HUES64 (cell line): Measurements from ENCODE around the gene TBXA2R.
A peak's percentile ranks its signal among the peaks of the same experiment; 100 is the strongest.

Source experiments
- H3K27ac ChIP-seq: 2 replicates; pipeline ENCODE4 v1.7.0; 2013; ENCODE audit warnings: low read depth, low read length, inconsistent platforms
- H3K27me3 ChIP-seq: 2 replicates; pipeline ENCODE4 v1.6.1; 2013; ENCODE audit warnings: mild to moderate bottlenecking, low read length; ENCODE audit not compliant: insufficient read depth
- H3K36me3 ChIP-seq: 2 replicates; pipeline ENCODE4 v1.6.1; 2013; ENCODE audit warnings: mild to moderate bottlenecking, low read length; ENCODE audit not compliant: insufficient read depth
- H3K4me1 ChIP-seq: 2 replicates; pipeline ENCODE4 v1.6.1; 2013; ENCODE audit warnings: mild to moderate bottlenecking, low read length, moderate library complexity; ENCODE audit not compliant: insufficient read depth
- H3K4me3 ChIP-seq: 2 replicates; pipeline ENCODE4 v1.5.1; 2013; ENCODE audit warnings: mild to moderate bottlenecking, low read length, moderate library complexity
- H3K9ac ChIP-seq: 2 replicates; pipeline ENCODE4 v1.6.1; 2013; ENCODE audit warnings: mild to moderate bottlenecking, low read depth, low read length
- H3K9me3 ChIP-seq: 2 replicates; pipeline ENCODE4 v1.6.1; 2013; ENCODE audit warnings: low read depth, low read length; ENCODE audit not compliant: insufficient read depth
- WGBS: fragments of 150-250, 120-280 bp; methylation state at CpG from one replicate; pipeline ENCODE4 v1.1.7; 2013; ENCODE audit warnings: missing lambda C conversion rate; 5-methylcytosine and 5-hydroxymethylcytosine counted together

The TBXA2R gene

DNA sequence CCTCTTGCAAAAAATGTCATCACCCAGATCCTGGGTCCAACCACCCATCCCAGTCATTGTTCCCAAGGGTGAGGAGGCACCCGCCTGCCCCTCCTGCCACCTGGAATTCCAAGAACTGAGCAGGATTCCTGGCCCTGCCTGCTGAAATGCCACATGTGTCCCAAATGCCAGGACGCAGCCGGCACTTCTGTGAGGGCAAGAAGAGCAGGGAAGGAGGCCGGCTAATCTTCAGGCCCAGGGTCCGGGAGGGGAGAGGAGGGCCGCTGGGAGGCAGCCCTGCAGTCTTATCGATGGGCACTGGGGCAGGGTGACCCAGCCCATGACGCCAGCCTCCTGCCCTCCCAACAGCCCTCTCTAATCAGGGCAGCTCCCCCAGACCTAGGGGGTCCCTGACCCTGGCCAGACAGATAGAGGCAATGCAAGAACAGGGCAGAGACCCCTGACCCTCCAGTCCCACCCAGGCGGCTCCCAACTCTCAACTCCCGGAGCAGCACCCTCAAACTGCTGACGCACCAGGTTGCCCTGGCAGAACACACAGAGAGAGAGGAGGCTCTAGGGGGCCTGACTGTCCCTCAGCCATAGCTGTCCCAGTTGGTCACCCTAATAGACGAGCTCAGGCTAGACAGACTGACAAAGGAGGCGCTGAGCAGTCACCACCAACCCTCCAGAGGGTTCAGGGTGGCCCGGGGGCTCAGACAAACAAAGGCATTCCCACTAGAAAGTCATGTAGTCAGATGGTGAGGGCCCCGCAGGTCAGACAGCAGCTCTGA is 50.8 kb downstream of the TBXA2R start:
- no peaks in the 10 kb centered on the region for H3K4me1 ChIP-seq
- 91% methylated on average over 15 of the region's 15 CpGs for WGBS
- H3K9me3 ChIP-seq: no peaks in the 10 kb centered on the region
- H3K4me3 ChIP-seq: peak overlapping the region; percentile 94; the same call in 1 of the 2 replicates
- no peak overlapping the region for H3K9ac ChIP-seq
- no peaks in the 10 kb centered on the region; the same call in none of the 2 replicates for H3K27me3 ChIP-seq
- H3K27ac ChIP-seq: no peak overlapping the region
- H3K36me3 ChIP-seq: 0 out of 2 replicates have a peak, but pooled peaks cover 3% of the 10 kb centered on the region

DNA sequence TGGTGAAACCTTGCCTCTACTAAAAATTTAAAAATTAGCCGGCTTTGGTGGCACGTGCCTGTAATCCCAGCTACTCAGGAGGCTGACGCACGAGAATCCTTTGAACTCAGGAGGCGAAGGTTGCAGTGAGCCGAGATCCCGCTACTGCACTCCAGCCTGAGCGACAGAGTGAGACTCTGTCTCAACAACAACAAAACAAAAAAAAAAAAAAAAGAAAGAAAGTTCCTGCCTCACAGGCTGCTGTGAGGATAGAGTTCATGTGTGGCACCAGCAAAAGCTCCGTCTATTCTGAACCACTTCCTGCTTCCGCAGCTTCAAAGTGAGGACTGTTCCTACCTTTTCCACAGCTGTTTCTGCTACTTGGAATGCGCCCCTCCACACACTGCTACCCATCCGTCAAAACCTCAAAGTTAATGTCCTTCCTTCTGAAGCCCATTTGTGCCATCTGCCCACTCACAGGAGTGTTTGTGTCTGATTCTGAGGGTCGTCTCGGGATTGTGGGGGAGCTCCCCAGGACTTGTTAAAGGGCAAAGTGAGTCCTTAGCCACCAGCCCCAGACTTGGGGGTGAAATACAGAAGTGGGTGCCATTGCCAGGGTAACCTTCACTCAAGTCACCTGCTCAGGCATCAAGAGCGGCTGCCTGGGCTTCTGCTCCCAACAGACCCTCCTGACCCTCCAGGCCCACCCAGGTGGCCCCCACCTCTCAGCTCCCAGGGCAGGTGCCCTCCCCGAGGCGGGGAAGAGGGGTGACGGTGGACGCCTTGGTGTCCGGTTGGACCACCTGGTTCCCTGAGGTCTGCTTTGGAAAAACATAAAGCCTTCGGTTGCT is 52.2 kb downstream of the TBXA2R start:
- H3K4me3 ChIP-seq: no peak overlapping the region
- no peaks in the 10 kb centered on the region for H3K9me3 ChIP-seq
- H3K27ac ChIP-seq: no peak overlapping the region
- no peaks in the 10 kb centered on the region; the same call in none of the 2 replicates for H3K27me3 ChIP-seq
- H3K9ac ChIP-seq: no peak overlapping the region
- WGBS: 92% methylated on average over 20 of the region's 21 CpGs
- H3K36me3 ChIP-seq: 0 out of 2 replicates have a peak, but pooled peaks cover 4% of the 10 kb centered on the region
- H3K4me1 ChIP-seq: no peaks in the 10 kb centered on the region

DNA sequence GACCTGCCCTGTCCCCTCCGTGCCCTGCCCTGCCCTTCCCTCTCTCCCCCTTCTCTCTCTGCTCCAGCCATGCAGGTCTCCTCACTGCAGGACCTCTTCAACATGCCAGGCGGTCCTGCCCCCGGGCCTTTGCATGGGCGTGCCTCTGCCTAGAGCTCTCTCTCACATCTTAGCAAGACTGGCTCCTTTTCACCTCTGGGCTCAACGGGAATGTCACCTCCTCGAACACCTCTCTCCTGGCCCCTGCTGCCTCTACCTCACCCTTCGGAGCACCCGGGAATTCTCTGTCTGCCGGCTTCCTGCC is 54.9 kb downstream of the TBXA2R start:
- Histone ChIP-seq H3K9me3 (no peaks in the 10 kb centered on the region), H3K9ac (no peak overlapping the region), H3K36me3 (peaks cover 9% of the 10 kb centered on the region; the same call in 1 of the 2 replicates), H3K27ac (no peak overlapping the region), H3K27me3 (no peaks in the 10 kb centered on the region; the same call in none of the 2 replicates), H3K4me3 (no peak overlapping the region), H3K4me1 (no peaks in the 10 kb centered on the region)
- WGBS: 85% methylated on average over 9 of the region's 9 CpGs

DNA sequence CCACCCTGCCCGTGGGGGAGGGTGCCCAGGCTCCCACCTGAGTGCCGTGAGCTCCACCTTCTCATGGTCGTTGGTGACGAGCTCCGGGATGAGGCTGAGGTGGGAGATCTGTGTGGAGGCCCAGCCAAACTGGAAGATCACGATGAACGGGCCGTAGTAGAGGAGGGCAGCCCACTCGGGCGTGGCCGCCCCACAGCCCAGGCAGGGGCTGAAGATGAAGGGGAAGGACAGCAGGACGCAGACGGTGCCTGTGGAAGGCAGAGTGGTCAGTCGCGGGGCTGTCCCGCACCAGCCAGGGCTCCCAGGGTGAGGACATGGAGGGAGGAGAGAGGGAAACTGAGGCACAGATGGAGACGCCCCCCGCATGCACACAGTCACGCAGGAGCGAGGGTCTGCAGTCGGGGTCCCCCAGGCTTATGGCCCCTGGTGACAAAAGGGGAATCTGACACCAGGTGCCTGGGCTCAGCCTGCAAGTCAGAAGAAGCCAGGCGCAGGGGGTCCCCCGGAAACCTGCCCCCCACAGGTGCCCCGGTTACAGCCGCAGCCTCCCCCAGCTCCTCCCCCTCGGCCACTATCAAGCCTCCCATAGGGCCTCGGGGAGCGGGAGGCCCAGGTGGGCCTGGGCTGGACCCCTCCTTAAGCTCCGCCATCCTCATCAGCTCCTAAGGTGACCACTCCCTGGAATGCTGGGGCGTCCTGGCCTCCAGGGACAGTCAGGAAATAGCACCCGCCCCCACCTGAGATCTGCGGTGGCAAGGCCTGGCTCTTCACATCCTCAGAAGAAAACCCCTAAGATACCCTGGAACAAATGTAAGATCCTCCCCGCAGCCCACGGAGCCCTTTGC is 55.5 kb downstream of the TBXA2R start:
- Histone ChIP-seq H3K9me3 (no peaks in the 10 kb centered on the region), H3K27me3 (no peaks in the 10 kb centered on the region; the same call in 1 of the 2 replicates), H3K4me3 (no peak overlapping the region), H3K27ac (no peak overlapping the region), H3K4me1 (no peaks in the 10 kb centered on the region), H3K9ac (no peak overlapping the region), H3K36me3 (peaks cover 9% of the 10 kb centered on the region; the same call in 1 of the 2 replicates)
- 94% methylated on average over 33 of the region's 34 CpGs for WGBS

DNA sequence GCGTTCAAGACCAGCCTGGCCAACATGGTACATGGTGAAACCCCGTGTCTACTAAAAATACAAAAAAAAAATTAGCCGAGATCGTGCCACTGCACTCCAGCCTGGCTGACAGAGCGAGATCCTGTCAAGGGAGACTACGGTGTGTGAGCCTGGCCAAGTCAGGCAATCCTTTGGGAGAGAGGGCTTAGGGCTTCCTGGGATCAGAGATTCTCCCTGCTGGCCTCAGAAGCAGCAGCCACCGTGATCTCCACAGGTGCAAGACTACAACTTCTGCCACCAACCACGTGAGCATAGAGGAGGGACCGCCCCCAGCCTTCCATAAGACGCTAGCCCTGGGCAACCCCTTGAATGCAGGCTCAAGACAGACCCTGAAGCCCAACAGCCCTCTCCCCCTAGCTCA is 56.9 kb downstream of the TBXA2R start:
- no peaks in the 10 kb centered on the region for H3K4me1 ChIP-seq
- H3K27me3 ChIP-seq: no peaks in the 10 kb centered on the region
- 89% methylated on average over 10 of the region's 10 CpGs for WGBS
- H3K36me3 ChIP-seq: peaks cover 15% of the 10 kb centered on the region
- H3K9ac ChIP-seq: no peak overlapping the region
- no peak overlapping the region for H3K27ac ChIP-seq
- no peaks in the 10 kb centered on the region for H3K9me3 ChIP-seq
- H3K4me3 ChIP-seq: no peak overlapping the region

DNA sequence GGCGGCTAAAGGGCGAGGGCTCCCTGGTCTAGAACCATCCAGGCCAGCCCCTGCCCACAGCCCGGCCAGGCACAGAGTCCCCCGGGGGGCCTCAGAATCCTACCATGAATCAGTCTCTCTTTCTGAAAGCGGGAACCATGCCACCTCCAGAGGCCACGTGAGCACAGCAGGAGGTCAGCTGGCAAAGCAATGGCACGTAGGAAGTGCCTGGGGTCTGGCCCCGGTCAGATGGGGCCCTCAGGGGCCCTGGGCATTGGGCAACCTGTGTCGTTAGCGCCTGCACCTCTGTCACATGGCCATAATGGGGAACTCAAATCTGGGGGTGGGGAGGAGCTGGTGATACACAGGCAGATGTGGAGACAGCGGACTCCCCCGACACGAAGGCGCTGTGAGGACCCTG is 58.1 kb downstream of the TBXA2R start:
- Histone ChIP-seq H3K4me3 (no peak overlapping the region), H3K36me3 (peaks cover 19% of the 10 kb centered on the region), H3K27ac (no peak overlapping the region), H3K9me3 (no peaks in the 10 kb centered on the region), H3K4me1 (no peaks in the 10 kb centered on the region), H3K27me3 (no peaks in the 10 kb centered on the region), H3K9ac (no peak overlapping the region)
- 90% methylated on average over 14 of the region's 14 CpGs for WGBS

DNA sequence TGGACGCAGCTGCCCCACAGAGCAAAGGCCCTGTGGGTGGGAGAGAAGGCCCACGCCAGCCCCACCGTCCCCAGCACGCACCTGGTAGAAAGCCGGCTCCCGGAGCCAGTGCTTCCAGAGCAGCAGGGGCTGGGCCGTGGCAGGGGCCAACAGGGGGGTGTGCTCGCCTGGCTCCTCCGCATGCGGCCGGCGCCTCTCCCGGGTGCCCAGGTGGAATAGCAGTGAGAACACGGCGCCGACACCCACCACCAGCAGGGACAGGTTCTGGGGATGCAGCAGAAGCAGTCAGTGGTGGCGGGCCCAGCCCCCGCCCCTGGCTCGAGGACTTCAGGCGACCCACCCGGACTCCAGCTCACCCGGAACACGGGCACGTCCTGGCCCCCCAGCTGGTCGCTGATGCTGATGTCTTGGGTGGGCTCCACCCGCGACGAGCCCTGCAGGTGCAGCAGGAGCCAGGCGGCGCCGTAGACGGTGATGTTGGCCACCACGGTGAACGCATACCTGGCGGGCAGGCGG is 58.9 kb downstream of the TBXA2R start:
- H3K9ac ChIP-seq: no peak overlapping the region
- 93% methylated on average over 36 of the region's 36 CpGs for WGBS
- H3K4me1 ChIP-seq: no peaks in the 10 kb centered on the region
- H3K9me3 ChIP-seq: no peaks in the 10 kb centered on the region
- H3K4me3 ChIP-seq: no peak overlapping the region
- H3K36me3 ChIP-seq: peaks cover 19% of the 10 kb centered on the region
- H3K27me3 ChIP-seq: no peaks in the 10 kb centered on the region
- no peak overlapping the region for H3K27ac ChIP-seq

DNA sequence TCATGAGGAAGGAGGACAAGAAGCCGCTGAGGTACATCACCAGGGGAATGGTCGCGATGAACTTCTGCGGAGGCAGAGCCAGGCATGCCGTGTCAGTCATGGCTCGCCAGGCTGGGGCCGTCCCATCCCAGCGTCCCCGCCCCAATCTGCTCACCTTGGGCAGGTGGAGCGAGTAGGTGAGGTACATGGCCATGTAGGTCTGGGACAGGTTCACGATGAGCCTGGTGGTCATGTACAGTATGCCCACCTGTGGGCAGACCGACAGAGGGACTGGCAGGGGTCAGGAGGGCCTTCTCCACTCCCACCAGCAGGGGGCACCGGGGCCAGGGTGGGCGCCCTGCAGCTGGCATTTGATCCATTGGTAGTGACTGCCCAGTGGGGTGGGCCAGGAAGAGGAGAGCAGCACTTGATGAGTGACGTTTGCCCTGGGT is 59.4 kb downstream of the TBXA2R start:
- WGBS: 90% methylated on average over 15 of the region's 15 CpGs
- Histone ChIP-seq H3K27ac (no peak overlapping the region), H3K36me3 (peaks cover 19% of the 10 kb centered on the region), H3K9me3 (no peaks in the 10 kb centered on the region), H3K4me1 (no peaks in the 10 kb centered on the region), H3K4me3 (no peak overlapping the region), H3K9ac (no peak overlapping the region), H3K27me3 (no peaks in the 10 kb centered on the region)

DNA sequence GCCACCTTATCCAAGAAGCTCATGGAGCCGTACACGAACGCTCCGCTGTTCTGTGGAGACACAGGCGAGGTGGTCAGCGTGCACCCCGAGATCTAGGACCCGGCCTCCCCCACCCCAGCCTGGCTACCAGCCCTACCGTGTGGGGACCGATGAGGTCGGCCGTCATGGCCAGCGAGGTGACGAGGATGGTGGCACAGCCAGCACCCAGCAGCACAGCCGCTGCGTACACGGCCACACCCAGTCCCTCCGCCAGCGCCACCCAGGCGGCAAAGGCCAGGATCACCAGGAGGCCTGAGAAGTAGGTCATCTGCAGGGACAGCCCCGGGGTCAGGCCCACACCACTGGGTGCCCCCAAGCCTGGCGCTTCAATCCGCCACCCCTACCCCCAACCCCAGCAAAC is 60.6 kb downstream of the TBXA2R start:
- Histone ChIP-seq H3K27me3 (no peaks in the 10 kb centered on the region), H3K9me3 (no peaks in the 10 kb centered on the region), H3K36me3 (peaks cover 21% of the 10 kb centered on the region), H3K9ac (no peak overlapping the region), H3K4me3 (no peak overlapping the region), H3K27ac (no peak overlapping the region), H3K4me1 (no peaks in the 10 kb centered on the region)
- WGBS: 97% methylated on average over 23 of the region's 23 CpGs

DNA sequence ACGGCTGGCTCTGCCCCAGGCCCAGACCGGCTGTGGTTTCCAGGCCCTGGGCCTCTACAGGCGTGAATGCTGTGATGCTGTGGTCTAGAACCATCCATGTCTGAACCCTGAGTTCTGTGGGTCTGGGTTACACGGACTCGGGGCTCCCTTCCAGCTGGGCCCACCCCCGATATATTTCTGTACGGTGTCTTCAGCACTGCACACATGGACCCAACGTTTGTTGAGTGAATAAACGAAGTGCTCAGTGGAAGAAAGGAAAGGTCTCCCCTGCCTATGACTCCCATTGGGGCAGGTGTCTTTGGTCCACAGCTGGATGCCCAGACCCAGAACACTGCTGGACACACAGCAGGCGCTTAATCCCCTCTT is 61.0 kb downstream of the TBXA2R start:
- H3K9me3 ChIP-seq: no peaks in the 10 kb centered on the region
- no peaks in the 10 kb centered on the region for H3K27me3 ChIP-seq
- no peaks in the 10 kb centered on the region for H3K4me1 ChIP-seq
- peaks cover 17% of the 10 kb centered on the region for H3K36me3 ChIP-seq
- H3K27ac ChIP-seq: no peak overlapping the region
- no peak overlapping the region for H3K4me3 ChIP-seq
- no peak overlapping the region for H3K9ac ChIP-seq
- 95% methylated on average over 10 of the region's 10 CpGs for WGBS
